ENCODE results near the gene DLG2.

The DLG2 gene

DNA sequence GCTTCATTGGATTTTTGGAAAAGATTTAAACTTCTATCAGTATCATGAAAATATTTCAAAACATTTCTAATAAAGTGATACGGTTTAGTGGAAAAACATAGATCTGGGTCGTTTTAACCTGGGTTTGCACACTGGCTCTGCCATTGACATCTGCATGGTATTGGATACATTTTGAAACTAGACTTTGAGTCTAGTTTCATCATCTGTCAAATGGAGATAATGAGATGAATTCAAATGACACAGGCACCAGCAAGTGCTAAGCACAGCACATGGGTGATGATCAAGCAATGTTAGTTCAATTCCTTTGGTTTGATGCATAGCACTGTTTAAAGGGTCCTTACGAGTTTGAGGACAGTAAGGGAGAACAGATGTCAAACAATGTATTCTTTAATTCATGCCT, 1522.0 kb downstream of the DLG2 start:
- no peak for DNase-seq (ENCODE audit: low spot score)
- in situ Hi-C loops (cut with MboI; ENCODE audit: low sequenced_read_pairs, unreplicated experiment) = no loop called here
- TF ChIP-seq, protein P1, sequence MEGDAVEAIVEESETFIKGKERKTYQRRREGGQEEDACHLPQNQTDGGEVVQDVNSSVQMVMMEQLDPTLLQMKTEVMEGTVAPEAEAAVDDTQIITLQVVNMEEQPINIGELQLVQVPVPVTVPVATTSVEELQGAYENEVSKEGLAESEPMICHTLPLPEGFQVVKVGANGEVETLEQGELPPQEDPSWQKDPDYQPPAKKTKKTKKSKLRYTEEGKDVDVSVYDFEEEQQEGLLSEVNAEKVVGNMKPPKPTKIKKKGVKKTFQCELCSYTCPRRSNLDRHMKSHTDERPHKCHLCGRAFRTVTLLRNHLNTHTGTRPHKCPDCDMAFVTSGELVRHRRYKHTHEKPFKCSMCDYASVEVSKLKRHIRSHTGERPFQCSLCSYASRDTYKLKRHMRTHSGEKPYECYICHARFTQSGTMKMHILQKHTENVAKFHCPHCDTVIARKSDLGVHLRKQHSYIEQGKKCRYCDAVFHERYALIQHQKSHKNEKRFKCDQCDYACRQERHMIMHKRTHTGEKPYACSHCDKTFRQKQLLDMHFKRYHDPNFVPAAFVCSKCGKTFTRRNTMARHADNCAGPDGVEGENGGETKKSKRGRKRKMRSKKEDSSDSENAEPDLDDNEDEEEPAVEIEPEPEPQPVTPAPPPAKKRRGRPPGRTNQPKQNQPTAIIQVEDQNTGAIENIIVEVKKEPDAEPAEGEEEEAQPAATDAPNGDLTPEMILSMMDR (IDR thresholded peaks at IDR 0.05; ENCODE audit: borderline replicate concordance, control extremely low read depth, extremely low read depth, insufficient read depth, missing control alignments) = no peak

DNA sequence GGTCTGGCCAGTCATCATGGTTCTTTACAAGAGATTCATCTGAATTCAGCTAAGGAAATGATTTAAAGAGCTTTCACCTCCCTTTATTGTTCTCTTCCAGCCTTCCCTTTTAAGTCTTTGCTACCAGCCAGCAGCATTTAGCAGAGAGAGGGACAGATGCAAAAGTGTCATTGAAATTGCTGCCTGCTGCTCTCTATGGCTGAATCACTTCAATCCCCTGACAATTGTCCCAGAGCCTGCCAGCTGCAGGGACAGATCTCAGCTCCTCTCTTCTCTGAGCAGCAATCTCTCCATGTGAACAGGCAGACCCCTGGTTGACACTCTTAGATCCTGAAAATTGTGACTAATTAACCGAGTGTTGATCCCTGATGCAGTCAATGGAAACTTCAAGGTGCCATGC, 1524.0 kb downstream of the DLG2 start:
- TF ChIP-seq, protein P1 (IDR thresholded peaks at IDR 0.05; ENCODE audit: borderline replicate concordance, control extremely low read depth, extremely low read depth, insufficient read depth, missing control alignments) = no peak
- in situ Hi-C loops (cut with MboI; ENCODE audit: low sequenced_read_pairs, unreplicated experiment) = no loop called here
- no peak for DNase-seq (ENCODE audit: low spot score)

DNA sequence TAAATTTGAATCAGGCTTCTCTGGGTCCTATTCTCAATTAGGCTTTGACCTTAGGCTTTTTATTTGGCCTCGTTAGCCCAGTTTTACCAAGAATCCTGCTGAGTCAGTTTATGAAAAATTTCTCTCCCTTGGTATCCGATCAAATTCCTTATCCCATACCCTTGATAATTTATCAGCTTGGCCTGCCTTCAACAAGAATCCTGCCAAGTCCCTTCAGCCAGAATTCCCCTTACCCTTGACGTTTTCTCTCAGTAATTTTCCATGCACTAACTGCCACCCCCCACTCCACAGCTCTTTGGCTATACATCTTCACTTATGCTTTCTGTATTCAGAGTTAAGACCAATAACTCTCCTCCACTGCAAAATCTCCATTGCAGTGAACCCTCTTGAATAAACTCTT, 1530.0 kb downstream of the DLG2 start:
- no peak for DNase-seq (ENCODE audit: low spot score)
- TF ChIP-seq, protein P1 (IDR thresholded peaks at IDR 0.05; ENCODE audit: borderline replicate concordance, control extremely low read depth, extremely low read depth, insufficient read depth, missing control alignments) = no peak
- in situ Hi-C loops (cut with MboI; ENCODE audit: low sequenced_read_pairs, unreplicated experiment) = no loop called here

DNA sequence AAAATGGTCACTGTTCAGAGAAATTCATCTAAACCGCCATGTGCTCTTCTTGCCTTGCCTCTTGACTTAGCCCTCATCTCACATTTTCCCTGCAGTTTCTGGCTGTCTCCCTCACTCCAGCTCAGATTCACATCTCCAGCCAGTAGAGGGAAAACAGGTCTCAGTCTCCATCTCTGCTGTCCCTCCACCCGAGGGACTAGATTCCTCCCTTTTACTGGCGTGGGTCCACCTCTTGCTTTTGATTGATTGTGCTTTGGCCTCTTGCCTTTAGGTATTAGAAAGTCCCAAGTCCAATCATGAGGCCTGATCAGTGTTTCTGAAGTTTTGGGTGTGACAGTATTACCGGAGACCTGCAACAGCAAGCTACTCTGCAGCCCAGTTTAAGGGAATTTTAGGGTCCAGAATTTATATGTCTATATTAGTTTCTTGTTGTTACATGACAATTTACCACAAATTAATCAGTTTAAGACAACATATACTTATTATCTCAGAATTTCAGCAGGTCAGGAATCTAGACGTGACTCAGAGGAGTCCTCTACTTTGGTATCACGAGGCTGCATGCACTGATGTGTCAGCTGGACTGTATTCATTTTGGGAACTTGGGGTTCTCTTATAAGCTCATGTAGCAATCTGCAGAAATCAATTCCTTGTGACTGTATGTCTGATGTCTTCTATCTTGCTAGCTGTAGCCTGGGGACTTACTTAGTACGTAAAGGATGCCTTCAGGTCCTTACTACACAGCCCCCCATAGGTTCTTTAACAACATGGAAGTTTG, 1535.7 kb downstream of the DLG2 start:
- TF ChIP-seq, protein P1 (IDR thresholded peaks at IDR 0.05; ENCODE audit: borderline replicate concordance, control extremely low read depth, extremely low read depth, insufficient read depth, missing control alignments) = no peak
- in situ Hi-C loops (cut with MboI; ENCODE audit: low sequenced_read_pairs, unreplicated experiment) = no loop called here
- no peak for DNase-seq (ENCODE audit: low spot score)

DNA sequence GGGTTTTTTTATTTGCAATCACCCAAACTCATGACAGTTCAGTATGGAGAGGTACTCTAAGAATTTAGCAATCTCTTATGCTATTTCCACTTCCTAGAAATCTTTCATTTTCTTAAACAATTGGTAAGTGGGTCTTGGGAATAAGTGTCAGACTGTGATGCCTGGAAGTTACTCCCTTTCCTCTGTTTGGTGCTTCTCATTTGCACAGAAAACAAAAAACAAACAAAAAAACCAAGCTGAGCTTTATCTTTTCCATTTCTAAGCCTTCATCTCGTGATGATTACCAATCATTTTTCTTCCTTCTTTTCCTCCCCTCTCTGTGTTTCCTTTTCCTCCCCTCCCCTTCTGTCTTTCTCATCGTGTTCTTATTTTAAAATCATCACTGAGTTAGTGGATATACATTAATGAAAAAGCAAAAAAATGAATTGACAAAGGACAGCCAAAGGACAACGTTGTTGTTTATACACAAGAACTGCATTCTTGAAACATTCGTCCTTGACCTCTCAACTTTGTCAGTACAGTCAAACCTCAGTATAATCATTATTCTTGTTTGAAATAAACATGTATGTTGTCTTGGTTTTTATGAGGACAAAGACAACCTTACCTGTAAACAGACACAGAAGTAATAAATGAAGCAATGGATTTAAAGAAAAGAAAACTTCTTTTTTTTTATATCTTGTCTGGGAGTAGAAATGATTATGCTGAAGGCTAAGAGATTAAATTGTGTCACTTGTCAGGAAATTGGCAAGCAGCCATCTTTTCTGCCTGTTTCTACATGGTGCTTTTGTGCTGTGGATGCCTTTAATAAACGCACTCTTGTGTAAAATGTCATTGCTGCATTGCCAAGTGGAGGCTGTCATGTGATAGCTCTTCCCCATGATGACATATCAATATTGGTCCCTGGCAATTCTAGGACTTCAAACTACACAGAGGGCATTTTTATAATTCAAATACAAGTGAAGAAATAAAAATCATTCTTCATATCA, 1537.8 kb downstream of the DLG2 start:
- TF ChIP-seq, protein P1 (IDR thresholded peaks at IDR 0.05; ENCODE audit: borderline replicate concordance, control extremely low read depth, extremely low read depth, insufficient read depth, missing control alignments) = no peak
- DNase-seq (ENCODE audit: low spot score) = no peak
- in situ Hi-C loops (cut with MboI; ENCODE audit: low sequenced_read_pairs, unreplicated experiment) = no loop called here

DNA sequence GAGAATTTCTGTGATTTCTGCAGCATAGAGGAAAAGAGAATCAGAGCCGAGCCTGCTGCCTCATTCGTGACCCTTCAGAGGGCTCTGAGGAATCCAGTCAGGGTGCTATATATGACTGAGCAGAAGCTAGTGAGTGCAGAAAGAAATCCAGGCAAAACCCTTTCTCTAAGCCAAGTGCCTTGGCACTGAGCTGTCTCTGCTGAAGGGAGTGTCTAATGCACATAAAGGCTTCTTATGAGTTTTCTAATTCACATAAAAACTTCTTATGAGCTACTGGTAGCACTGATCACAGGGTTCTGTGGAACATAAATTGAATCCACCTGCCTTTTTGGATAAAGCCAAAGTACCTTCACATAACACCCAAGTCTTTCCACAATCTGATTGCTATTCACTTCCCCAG, 1555.3 kb downstream of the DLG2 start:
- in situ Hi-C loops (cut with MboI; ENCODE audit: low sequenced_read_pairs, unreplicated experiment) = no loop called here

More for the DNA sequence above, 1555.3 kb downstream of the DLG2 start:
- TF ChIP-seq, protein P1 (IDR thresholded peaks at IDR 0.05; ENCODE audit: borderline replicate concordance, control extremely low read depth, extremely low read depth, insufficient read depth, missing control alignments) = no peak
- DNase-seq (ENCODE audit: low spot score) = no peak
